Neural cell (in vitro differentiated cells): Measurements from ENCODE around the gene C22orf42.

Experiments
- EP300 ChIP-seq: fragments of 450-650 bp; conservative IDR thresholded peaks from 2 replicates; pipeline ENCODE4 v1.6.1; 2014; ENCODE audit warnings: antibody characterized with exemption, mild to moderate bottlenecking, moderate library complexity; ENCODE audit not compliant: poor library complexity, severe bottlenecking
- EZH2 ChIP-seq: fragments of 200-600, 300-800 bp; shearing (Covaris generic), sonication (generic); IDR thresholded peaks from 2 replicates; pipeline ENCODE4 v1.6.1; 2014; ENCODE audit warnings: antibody characterized with exemption, low read length, borderline replicate concordance, mild to moderate bottlenecking; ENCODE audit not compliant: insufficient read depth, poor library complexity, severe bottlenecking
- MXI1 ChIP-seq: fragments of 450-650 bp; conservative IDR thresholded peaks from 2 replicates; pipeline ENCODE4 v1.6.1; 2014; ENCODE audit warnings: antibody characterized with exemption, mild to moderate bottlenecking; ENCODE audit not compliant: poor library complexity, severe bottlenecking
- POLR2AphosphoS5 ChIP-seq: IDR thresholded peaks from 2 replicates; pipeline ENCODE4 v1.6.1; 2012
- RAD21 ChIP-seq: fragments of 450-650 bp; conservative IDR thresholded peaks from 2 replicates; pipeline ENCODE4 v1.6.1; 2014; ENCODE audit warnings: antibody characterized with exemption, mild to moderate bottlenecking, moderate library complexity
- SMC3 ChIP-seq: fragments of 450-650 bp; conservative IDR thresholded peaks from 2 replicates; pipeline ENCODE4 v1.6.1; 2014; ENCODE audit warnings: antibody characterized with exemption, mild to moderate bottlenecking, moderate library complexity; ENCODE audit not compliant: poor library complexity
- TAF1 ChIP-seq: IDR thresholded peaks from 2 replicates; pipeline ENCODE4 v1.6.1; 2012; ENCODE audit warnings: low read depth
- TF ChIP-seq, protein P1 (sequence below): fragments of 450-650 bp; IDR thresholded peaks from 2 replicates; pipeline ENCODE4 v1.5.1; 2014; ENCODE audit warnings: antibody characterized with exemption, mild to moderate bottlenecking, moderate library complexity; ENCODE audit not compliant: poor library complexity, severe bottlenecking
- TF ChIP-seq, protein P2 (sequence below): IDR thresholded peaks from 2 replicates; pipeline ENCODE4 v1.6.1; 2012; ENCODE audit warnings: borderline replicate concordance

DNA sequence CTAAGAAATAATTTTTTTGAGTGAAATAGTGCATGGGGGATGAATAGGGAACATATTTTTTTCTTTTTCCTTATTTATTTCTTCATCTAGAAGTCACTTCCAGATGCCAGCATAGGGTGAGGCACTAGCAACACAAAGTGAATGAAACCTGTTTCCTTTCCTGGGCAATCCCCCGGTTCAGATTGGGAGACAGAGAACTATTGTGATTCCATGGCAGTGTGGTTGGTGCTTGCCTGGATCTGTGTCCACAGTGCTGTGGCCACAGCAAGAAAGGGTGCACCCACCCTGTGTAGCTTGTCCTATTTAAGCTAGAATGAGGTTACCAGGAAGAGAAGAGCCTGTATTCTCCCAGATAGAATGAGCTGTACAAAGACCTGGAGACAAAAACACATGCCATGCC lies 58.4 kb downstream of the C22orf42 start:
- TF ChIP-seq, protein P1, sequence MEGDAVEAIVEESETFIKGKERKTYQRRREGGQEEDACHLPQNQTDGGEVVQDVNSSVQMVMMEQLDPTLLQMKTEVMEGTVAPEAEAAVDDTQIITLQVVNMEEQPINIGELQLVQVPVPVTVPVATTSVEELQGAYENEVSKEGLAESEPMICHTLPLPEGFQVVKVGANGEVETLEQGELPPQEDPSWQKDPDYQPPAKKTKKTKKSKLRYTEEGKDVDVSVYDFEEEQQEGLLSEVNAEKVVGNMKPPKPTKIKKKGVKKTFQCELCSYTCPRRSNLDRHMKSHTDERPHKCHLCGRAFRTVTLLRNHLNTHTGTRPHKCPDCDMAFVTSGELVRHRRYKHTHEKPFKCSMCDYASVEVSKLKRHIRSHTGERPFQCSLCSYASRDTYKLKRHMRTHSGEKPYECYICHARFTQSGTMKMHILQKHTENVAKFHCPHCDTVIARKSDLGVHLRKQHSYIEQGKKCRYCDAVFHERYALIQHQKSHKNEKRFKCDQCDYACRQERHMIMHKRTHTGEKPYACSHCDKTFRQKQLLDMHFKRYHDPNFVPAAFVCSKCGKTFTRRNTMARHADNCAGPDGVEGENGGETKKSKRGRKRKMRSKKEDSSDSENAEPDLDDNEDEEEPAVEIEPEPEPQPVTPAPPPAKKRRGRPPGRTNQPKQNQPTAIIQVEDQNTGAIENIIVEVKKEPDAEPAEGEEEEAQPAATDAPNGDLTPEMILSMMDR, result no peak
- TF ChIP-seq MXI1 (no peak), POLR2AphosphoS5 (no peak), SMC3 (no peak), EZH2 (no peak), EP300 (no peak), TAF1 (no peak), RAD21 (no peak)
- TF ChIP-seq, protein P2, sequence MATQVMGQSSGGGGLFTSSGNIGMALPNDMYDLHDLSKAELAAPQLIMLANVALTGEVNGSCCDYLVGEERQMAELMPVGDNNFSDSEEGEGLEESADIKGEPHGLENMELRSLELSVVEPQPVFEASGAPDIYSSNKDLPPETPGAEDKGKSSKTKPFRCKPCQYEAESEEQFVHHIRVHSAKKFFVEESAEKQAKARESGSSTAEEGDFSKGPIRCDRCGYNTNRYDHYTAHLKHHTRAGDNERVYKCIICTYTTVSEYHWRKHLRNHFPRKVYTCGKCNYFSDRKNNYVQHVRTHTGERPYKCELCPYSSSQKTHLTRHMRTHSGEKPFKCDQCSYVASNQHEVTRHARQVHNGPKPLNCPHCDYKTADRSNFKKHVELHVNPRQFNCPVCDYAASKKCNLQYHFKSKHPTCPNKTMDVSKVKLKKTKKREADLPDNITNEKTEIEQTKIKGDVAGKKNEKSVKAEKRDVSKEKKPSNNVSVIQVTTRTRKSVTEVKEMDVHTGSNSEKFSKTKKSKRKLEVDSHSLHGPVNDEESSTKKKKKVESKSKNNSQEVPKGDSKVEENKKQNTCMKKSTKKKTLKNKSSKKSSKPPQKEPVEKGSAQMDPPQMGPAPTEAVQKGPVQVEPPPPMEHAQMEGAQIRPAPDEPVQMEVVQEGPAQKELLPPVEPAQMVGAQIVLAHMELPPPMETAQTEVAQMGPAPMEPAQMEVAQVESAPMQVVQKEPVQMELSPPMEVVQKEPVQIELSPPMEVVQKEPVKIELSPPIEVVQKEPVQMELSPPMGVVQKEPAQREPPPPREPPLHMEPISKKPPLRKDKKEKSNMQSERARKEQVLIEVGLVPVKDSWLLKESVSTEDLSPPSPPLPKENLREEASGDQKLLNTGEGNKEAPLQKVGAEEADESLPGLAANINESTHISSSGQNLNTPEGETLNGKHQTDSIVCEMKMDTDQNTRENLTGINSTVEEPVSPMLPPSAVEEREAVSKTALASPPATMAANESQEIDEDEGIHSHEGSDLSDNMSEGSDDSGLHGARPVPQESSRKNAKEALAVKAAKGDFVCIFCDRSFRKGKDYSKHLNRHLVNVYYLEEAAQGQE, result no peak
